Esophagus squamous epithelium (tissue), 4 donors: ENCODE results near the gene CCDC181.

Source experiments
- CTCF ChIP-seq, 6 experiments: fragments of 450-650 bp in 4 of 6; fragments of 200-600 bp in 2 of 6; sonication (generic) in 2 of 6; IDR thresholded peaks; one replicate each; pipeline ENCODE4 v1.5.1; 2016 to 2019; ENCODE audit warnings: antibody characterized with exemption in 6 of 6, mild to moderate bottlenecking in 4 of 6, moderate library complexity in 4 of 6
- POLR2A ChIP-seq, 4 donors: fragments of 450-650 bp; IDR thresholded peaks; one replicate each; pipeline ENCODE4 v1.6.1; 2017; ENCODE audit warnings: antibody characterized with exemption in 4 of 4, mild to moderate bottlenecking in 4 of 4, moderate library complexity in 3 of 4

- TF ChIP-seq CTCF (IDR thresholded peaks at IDR 0.05): no peak
- TF ChIP-seq POLR2A (IDR thresholded peaks at IDR 0.05): no peak
Measured at GRCh38 chr1:169462385-169462784, 35.1 kb upstream of the CCDC181 start.
